Keratinocyte (primary cell): ENCODE data around the gene RDH12.

Experiments
- CTCF ChIP-seq, 3 experiments: IDR thresholded peaks in 1 of 3; conservative IDR thresholded peaks in 1 of 3; optimal IDR thresholded peaks in 1 of 3; 2 replicates in 2 of 3; 3 replicates in 1 of 3; pipeline versions ENCODE3 to v1.5.1; 2011; ENCODE audit warnings: low read length in 3 of 3, mild to moderate bottlenecking in 3 of 3, moderate library complexity in 2 of 3, control low read depth in 1 of 3, inconsistent platforms in 1 of 3; ENCODE audit not compliant: insufficient read depth in 2 of 3; ENCODE audit errors: extremely low read depth in 1 of 3
- EZH2 ChIP-seq: IDR thresholded peaks from one replicate; pipeline ENCODE4 v1.6.1; 2012; ENCODE audit warnings: inconsistent platforms, mild to moderate bottlenecking, low read length, moderate library complexity

GRCh38 chr14:67738740-67739504 is 37.2 kb downstream of the RDH12 start:
- no peak for TF ChIP-seq CTCF (optimal IDR thresholded peaks at IDR 0.05 in 1 of 3, IDR thresholded peaks at IDR 0.05 in 1 of 3, conservative IDR thresholded peaks at IDR 0.05 in 1 of 3; ENCODE audit: extremely low read depth in 1 of 3, insufficient read depth in 2 of 3, low read length in 3 of 3)
- no peak for TF ChIP-seq EZH2
